ENCODE measurements around the gene RTP3.
"Not testable (repeated sequence)": the region's sequence is repeated elsewhere in the genome, so short reads cannot be mapped to it uniquely, and the experiment has no call there.

Gene RTP3

DNA sequence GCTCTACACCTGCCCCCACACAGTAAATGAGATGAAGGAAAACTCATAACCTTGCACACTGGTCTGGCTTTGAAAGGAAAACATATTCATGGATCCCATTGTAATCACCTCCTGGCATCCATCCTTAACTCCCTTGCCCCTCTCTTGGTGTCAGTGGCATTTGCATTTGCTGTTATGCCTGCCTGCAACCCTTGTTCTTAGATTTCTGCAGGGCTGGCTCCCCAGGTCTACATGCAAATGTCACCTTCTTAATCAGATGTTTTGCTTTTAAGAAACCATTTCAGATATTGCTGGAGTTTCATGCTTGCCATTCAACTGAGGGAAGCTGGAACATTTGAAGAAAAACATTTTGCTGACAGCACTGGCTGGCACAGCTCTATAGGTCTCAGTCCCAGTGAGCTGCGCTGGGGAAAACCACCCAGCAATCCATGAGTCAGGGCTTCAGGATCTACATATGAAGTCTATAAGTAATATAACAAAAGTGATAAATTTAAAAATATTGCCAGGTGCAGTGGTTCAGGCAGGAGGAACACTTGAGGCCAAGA, 49.2 kb downstream of the RTP3 start:
- Mint-ChIP-seq H3K9me3 (no peaks in the 10 kb centered on the region), H3K27ac (no peak overlapping the region), H3K4me1 (ENCODE audit: low read depth) (peaks cover 4% of the 10 kb centered on the region)

GRCh38 chr3:46548611-46549010, 50.8 kb downstream of the RTP3 start:
- H3K27me3 Mint-ChIP-seq; H3K4me1 Mint-ChIP-seq (ENCODE audit: low read depth); H3K36me3 Mint-ChIP-seq (ENCODE audit: low read depth); H3K9me3 Mint-ChIP-seq; H3K4me3 Mint-ChIP-seq; intact Hi-C loops (cut with micrococcal nuclease); H3K27ac Mint-ChIP-seq: not testable (repeated sequence)

More for the DNA sequence above, 49.2 kb downstream of the RTP3 start:
- no peak overlapping the region for H3K4me3 Mint-ChIP-seq
- H3K36me3 Mint-ChIP-seq (ENCODE audit: low read depth) = no peaks in the 10 kb centered on the region
- intact Hi-C loops (cut with micrococcal nuclease) = no loop called here
- H3K27me3 Mint-ChIP-seq = peaks cover 2% of the 10 kb centered on the region

GRCh38 chr3:46549408-46549904, 51.7 kb downstream of the RTP3 start:
- intact Hi-C loops (cut with micrococcal nuclease) = no loop called here
- no peaks in the 10 kb centered on the region for H3K9me3 Mint-ChIP-seq

GRCh38 chr3:46549989-46550388, 52.2 kb downstream of the RTP3 start:
- Mint-ChIP-seq H3K4me1 (ENCODE audit: low read depth) (no peaks in the 10 kb centered on the region), H3K27me3 (peaks cover 3% of the 10 kb centered on the region), H3K4me3 (no peak overlapping the region), H3K36me3 (ENCODE audit: low read depth) (no peaks in the 10 kb centered on the region), H3K9me3 (no peaks in the 10 kb centered on the region), H3K27ac (no peak overlapping the region)
- intact Hi-C loops (cut with micrococcal nuclease) = no loop called here

More at GRCh38 chr3:46549408-46549904, 51.7 kb downstream of the RTP3 start:
- Mint-ChIP-seq H3K27me3 (peaks cover 3% of the 10 kb centered on the region), H3K27ac (no peak overlapping the region), H3K4me3 (no peak overlapping the region), H3K36me3 (ENCODE audit: low read depth) (no peaks in the 10 kb centered on the region), H3K4me1 (ENCODE audit: low read depth) (no peaks in the 10 kb centered on the region)
